Nephron progenitor cell (in vitro differentiated cells): ENCODE measurements around the gene COQ8B.
"Not testable (repeated sequence)": the region's sequence is repeated elsewhere in the genome, so short reads cannot be mapped to it uniquely, and the experiment has no call there.

ENCODE experiments used
- DNase-seq: peaks from one replicate; pipeline ENCODE4 v3.0.0; 2021
- H3K27ac Mint-ChIP-seq: 2 replicates; pipeline ENCODE4 v1.8.0; 2021; ENCODE audit warnings: mild to moderate bottlenecking, moderate library complexity, mixed read lengths
- H3K27me3 Mint-ChIP-seq: 2 replicates; pipeline ENCODE4 v1.8.0; 2021; ENCODE audit warnings: mild to moderate bottlenecking, low read depth, mixed read lengths; ENCODE audit not compliant: poor library complexity
- H3K36me3 Mint-ChIP-seq: 2 replicates; pipeline ENCODE4 v1.8.0; 2021; ENCODE audit warnings: low read depth, mixed read lengths
- H3K4me1 Mint-ChIP-seq: 2 replicates; pipeline ENCODE4 v1.8.0; 2021; ENCODE audit warnings: mixed read lengths
- H3K4me3 Mint-ChIP-seq: 2 replicates; pipeline ENCODE4 v1.8.0; 2021; ENCODE audit warnings: mild to moderate bottlenecking, moderate library complexity, mixed read lengths
- H3K9me3 Mint-ChIP-seq: 2 replicates; pipeline ENCODE4 v1.8.0; 2021; ENCODE audit warnings: mild to moderate bottlenecking, moderate library complexity, mixed read lengths
- CTCF ChIP-seq: fragments of 200-600 bp; sonication (generic); IDR thresholded peaks from 2 replicates; pipeline ENCODE4 v1.5.0; 2021; ENCODE audit warnings: antibody characterized with exemption

The COQ8B gene

GRCh38 chr19:40733149-40733548, 16.5 kb upstream of the COQ8B start:
- Mint-ChIP-seq H3K9me3 (no peaks in the 10 kb centered on the region), H3K27ac (no peak overlapping the region), H3K4me1 (no peaks in the 10 kb centered on the region), H3K4me3 (no peak overlapping the region), H3K36me3 (peaks cover 69% of the 10 kb centered on the region), H3K27me3 (no peaks in the 10 kb centered on the region)
- no peak for DNase-seq
- TF ChIP-seq CTCF, result no peak

DNA sequence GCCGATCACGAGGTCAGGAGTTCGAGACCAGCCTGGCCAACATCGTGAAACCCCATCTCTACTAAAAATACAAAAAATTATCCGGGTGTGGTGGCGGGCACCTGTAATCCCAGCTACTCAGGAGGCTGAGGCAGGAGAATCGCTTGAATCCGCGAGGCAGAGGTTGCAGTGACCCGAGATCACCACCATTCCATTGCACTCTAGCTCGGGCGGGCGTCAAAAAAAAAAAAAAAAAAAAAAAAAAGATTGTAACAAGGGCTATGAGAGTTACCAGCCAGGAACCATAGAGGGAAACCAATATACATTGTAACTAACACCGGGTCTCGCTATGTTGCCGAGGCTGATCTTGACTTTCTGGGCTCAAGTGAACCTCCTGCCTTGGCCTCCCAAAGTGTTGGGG, 15.6 kb upstream of the COQ8B start:
- not testable (repeated sequence) for H3K27ac Mint-ChIP-seq, H3K27me3 Mint-ChIP-seq, H3K4me1 Mint-ChIP-seq, H3K9me3 Mint-ChIP-seq, DNase-seq, H3K4me3 Mint-ChIP-seq
- peaks cover 72% of the 10 kb centered on the region for H3K36me3 Mint-ChIP-seq

DNA sequence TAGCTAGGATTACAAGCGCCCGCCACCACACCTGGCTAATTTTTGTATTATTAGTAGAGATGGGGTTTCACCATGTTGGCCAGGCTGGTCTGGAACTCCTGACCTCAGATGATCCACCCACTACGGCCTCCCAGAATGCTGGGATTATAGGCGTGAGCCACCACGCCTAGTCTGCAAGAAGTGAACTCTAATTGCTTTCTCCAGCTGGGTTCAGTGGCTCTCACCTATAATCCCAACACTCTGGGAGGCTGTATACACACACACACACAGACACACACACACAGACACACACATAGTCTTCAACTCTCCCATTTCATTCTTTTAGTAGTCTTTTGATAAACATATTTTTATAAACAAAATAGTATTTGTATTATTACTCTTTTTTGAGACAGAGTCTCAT, 13.4 kb upstream of the COQ8B start:
- not testable (repeated sequence) for H3K9me3 Mint-ChIP-seq, DNase-seq, H3K27me3 Mint-ChIP-seq, H3K4me1 Mint-ChIP-seq, H3K4me3 Mint-ChIP-seq, H3K27ac Mint-ChIP-seq
- H3K36me3 Mint-ChIP-seq, result peaks cover 75% of the 10 kb centered on the region

DNA sequence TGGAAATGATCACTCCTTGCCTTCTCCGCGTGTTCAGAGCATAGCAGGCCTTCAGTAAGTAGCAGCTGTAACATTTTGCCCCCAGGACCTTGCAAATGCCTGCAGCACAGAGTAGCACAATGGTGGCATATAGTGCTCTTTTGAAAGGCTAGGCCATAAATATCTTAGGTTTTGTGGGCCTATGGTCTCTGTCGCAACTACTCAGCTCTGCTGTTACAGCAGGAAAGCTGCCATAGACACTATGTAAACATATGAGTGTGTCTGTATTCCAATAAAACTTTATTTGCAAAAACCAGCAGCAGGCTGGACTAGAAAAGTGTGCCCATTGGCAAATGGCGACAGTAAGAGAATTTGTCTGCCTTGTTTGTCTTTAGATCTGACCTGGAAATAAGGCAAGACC, 9.6 kb upstream of the COQ8B start:
- Mint-ChIP-seq H3K9me3 (peaks cover 9% of the 10 kb centered on the region), H3K4me3 (no peak overlapping the region), H3K27ac (no peak overlapping the region), H3K4me1 (peaks cover 6% of the 10 kb centered on the region), H3K27me3 (no peaks in the 10 kb centered on the region), H3K36me3 (peaks cover 76% of the 10 kb centered on the region)
- no peak for TF ChIP-seq CTCF
- DNase-seq, result no peak

GRCh38 chr19:40724855-40725254, 8.2 kb upstream of the COQ8B start:
- no peak for TF ChIP-seq CTCF
- no peak overlapping the region for H3K27ac Mint-ChIP-seq

DNA sequence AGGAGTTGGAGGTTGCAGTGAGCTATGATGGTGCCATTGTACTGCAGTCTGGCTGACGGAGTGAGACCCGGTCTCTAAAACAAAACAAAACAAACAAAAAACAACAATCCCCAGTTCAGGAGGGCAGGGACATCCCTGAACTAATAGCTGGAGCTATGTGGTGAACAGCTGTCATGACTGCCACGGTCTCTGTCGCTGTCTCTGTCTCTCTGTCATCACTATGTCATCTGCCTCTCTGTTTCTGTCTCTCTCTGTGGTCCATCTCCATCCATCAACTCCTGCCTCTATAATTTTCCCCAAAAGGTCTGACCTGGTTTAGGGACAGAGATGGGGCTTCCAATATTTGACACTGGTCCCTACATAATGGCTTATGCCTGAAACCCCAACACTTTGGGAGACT, 7.6 kb upstream of the COQ8B start:
- Mint-ChIP-seq H3K4me1 (peaks cover 25% of the 10 kb centered on the region), H3K9me3 (peaks cover 9% of the 10 kb centered on the region), H3K36me3 (peaks cover 72% of the 10 kb centered on the region), H3K4me3 (no peak overlapping the region), H3K27ac (no peak overlapping the region), H3K27me3 (no peaks in the 10 kb centered on the region)
- TF ChIP-seq CTCF, result no peak
- no peak for DNase-seq

More at GRCh38 chr19:40724855-40725254, 8.2 kb upstream of the COQ8B start:
- H3K4me3 Mint-ChIP-seq, result no peak overlapping the region
- peaks cover 19% of the 10 kb centered on the region for H3K4me1 Mint-ChIP-seq
- DNase-seq, result no peak
- H3K36me3 Mint-ChIP-seq, result peaks cover 72% of the 10 kb centered on the region
- no peaks in the 10 kb centered on the region for H3K27me3 Mint-ChIP-seq
- peaks cover 9% of the 10 kb centered on the region for H3K9me3 Mint-ChIP-seq

- peaks cover 30% of the 10 kb centered on the region for H3K4me1 Mint-ChIP-seq
- no peak for TF ChIP-seq CTCF
- H3K4me3 Mint-ChIP-seq, result no peak overlapping the region
- H3K27ac Mint-ChIP-seq, result no peak overlapping the region
- peaks cover 72% of the 10 kb centered on the region for H3K36me3 Mint-ChIP-seq
- no peaks in the 10 kb centered on the region for H3K27me3 Mint-ChIP-seq
- peaks cover 9% of the 10 kb centered on the region for H3K9me3 Mint-ChIP-seq
- no peak for DNase-seq
Observed at GRCh38 chr19:40723661-40724254, 7.1 kb upstream of the COQ8B start.
